ENCODE data around the gene CHD3. TPM values are rescaled to one million over a fixed set of nuclear protein-coding genes. Genes with fewer than 3 reads are reported as not detected.
A peak's percentile ranks its signal among the peaks of the same experiment; 100 is the strongest.

The CHD3 gene
- total RNA-seq, 6 experiments from 2014 or later: 3.2 to 7.2 (median 5.1) TPM

- H3K4me1 ChIP-seq: peaks cover 0 to 9% (median 4%) of the 10 kb centered on the region in 4 donors
- H3K9me3 ChIP-seq: no peaks in the 10 kb centered on the region
- no peak for ATAC-seq
- intact Hi-C loops (cut with DNase I): loop anchor here in 1 of 2 donors (5.0 kb wide), 1 partner anchor 33 kb away; no protein-coding TSS in a partner anchor
- H3K27ac ChIP-seq: no peak overlapping the region
- no peak for DNase-seq
- TF ChIP-seq CTCF (IDR thresholded peaks at IDR 0.05) (no peak), POLR2A (IDR thresholded peaks at IDR 0.05) (no peak)
- no peaks in the 10 kb centered on the region for H3K27me3 ChIP-seq
- 92% methylated on average over 1 of the region's 12 CpGs for WGBS (ENCODE audit: insufficient coverage, low coverage, low lambda C conversion rate, missing lambda C conversion rate)
- H3K4me3 ChIP-seq: no peak overlapping the region
- H3K36me3 ChIP-seq: peaks cover 0 to 69% (median 25%) of the 10 kb centered on the region in 4 donors
Observed at GRCh38 chr17:7849751-7850504, 38.7 kb upstream of the CHD3 start.

GRCh38 chr17:7850701-7851437 is 37.7 kb upstream of the CHD3 start:
- H3K27ac ChIP-seq: no peak overlapping the region
- H3K4me3 ChIP-seq: peak overlapping the region in 1 of 3 donors; percentile 5
- peaks cover 0 to 7% (median 0%) of the 10 kb centered on the region in 4 donors for H3K4me1 ChIP-seq
- 87% methylated on average over 4 of the region's 17 CpGs for WGBS (ENCODE audit: insufficient coverage, low coverage, low lambda C conversion rate, missing lambda C conversion rate)
- no peak for ATAC-seq
- intact Hi-C loops (cut with DNase I): loop anchor here in 1 of 2 donors (5.0 kb wide), 1 partner anchor 34 kb away; no protein-coding TSS in a partner anchor
- no peaks in the 10 kb centered on the region for H3K9me3 ChIP-seq
- no peaks in the 10 kb centered on the region for H3K27me3 ChIP-seq
- peaks cover 0 to 60% (median 25%) of the 10 kb centered on the region in 4 donors for H3K36me3 ChIP-seq
- TF ChIP-seq CTCF (IDR thresholded peaks at IDR 0.05) (no peak), POLR2A (IDR thresholded peaks at IDR 0.05) (no peak)
- DNase-seq: peak in 2 of 3 donors; percentile 51 to 58

- Histone ChIP-seq H3K36me3 (peaks cover 0 to 53% (median 22%) of the 10 kb centered on the region in 4 donors), H3K4me1 (peaks cover 0 to 15% (median 4%) of the 10 kb centered on the region in 4 donors), H3K27ac (no peak overlapping the region), H3K27me3 (no peaks in the 10 kb centered on the region), H3K9me3 (no peaks in the 10 kb centered on the region), H3K4me3 (peak overlapping the region in 1 of 3 donors; percentile 5)
- 48% methylated on average over 9 of the region's 60 CpGs for WGBS (ENCODE audit: insufficient coverage, low coverage, low lambda C conversion rate, missing lambda C conversion rate)
- TF ChIP-seq CTCF (IDR thresholded peaks at IDR 0.05) (peak; percentile 96 to 99 (median 97)), POLR2A (IDR thresholded peaks at IDR 0.05) (no peak)
- intact Hi-C loops (cut with DNase I): loop anchor here in 1 of 2 donors (5.0 kb wide), 1 partner anchor 34 kb away; no protein-coding TSS in a partner anchor
- ATAC-seq (peak; percentile 79 to 91 (median 83)), DNase-seq (peak; percentile 91 to 92 (median 92))
Observed at GRCh38 chr17:7851438-7852261, 36.9 kb upstream of the CHD3 start.

- intact Hi-C loops (cut with DNase I): loop anchor here in 1 of 2 donors (5.0 kb wide), 1 partner anchor 35 kb away; no protein-coding TSS in a partner anchor
- peaks cover 0 to 15% (median 4%) of the 10 kb centered on the region in 4 donors for H3K4me1 ChIP-seq
- ATAC-seq (no peak), DNase-seq (peak in 2 of 3 donors; percentile 36 to 60)
- peaks cover 0 to 52% (median 19%) of the 10 kb centered on the region in 4 donors for H3K36me3 ChIP-seq
- TF ChIP-seq CTCF (IDR thresholded peaks at IDR 0.05) (no peak), POLR2A (IDR thresholded peaks at IDR 0.05) (no peak)
- 76% methylated on average over 11 of the region's 20 CpGs for WGBS (ENCODE audit: insufficient coverage, low coverage, low lambda C conversion rate, missing lambda C conversion rate)
- no peak overlapping the region for H3K4me3 ChIP-seq
- no peaks in the 10 kb centered on the region for H3K9me3 ChIP-seq
- no peak overlapping the region for H3K27ac ChIP-seq
- H3K27me3 ChIP-seq: no peaks in the 10 kb centered on the region
Observed at GRCh38 chr17:7852262-7852670, 36.3 kb upstream of the CHD3 start.
